ENCODE data around the gene XPR1.

DNA sequence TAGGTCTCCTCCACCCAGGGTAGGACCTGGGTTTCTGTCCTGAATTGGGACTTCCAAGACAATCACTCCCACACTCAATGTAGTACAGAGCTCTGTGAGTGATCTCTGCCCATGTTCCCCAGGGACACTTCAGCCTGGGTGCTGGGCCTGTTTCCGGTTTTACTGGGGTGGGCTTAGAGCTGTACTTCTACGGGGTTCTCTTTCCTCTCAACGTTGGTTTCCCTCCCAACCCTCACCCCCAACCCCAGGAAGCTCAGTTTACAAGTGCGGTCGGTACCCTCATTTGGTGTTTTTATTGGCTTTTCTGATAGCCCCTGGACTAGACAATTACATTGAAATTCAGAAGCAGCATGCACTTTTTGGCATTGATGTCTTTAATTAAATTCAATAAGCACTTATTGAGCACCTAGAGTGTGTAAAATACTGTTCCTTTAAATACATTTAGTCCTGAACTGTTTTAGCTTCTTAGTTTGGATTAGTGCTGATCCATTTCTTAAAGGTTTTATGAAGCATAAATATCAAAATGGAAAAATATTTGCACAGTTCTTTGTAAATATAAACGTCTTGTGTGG lies 542 bp upstream of the XPR1 start:
- TF ChIP-seq, protein P1, sequence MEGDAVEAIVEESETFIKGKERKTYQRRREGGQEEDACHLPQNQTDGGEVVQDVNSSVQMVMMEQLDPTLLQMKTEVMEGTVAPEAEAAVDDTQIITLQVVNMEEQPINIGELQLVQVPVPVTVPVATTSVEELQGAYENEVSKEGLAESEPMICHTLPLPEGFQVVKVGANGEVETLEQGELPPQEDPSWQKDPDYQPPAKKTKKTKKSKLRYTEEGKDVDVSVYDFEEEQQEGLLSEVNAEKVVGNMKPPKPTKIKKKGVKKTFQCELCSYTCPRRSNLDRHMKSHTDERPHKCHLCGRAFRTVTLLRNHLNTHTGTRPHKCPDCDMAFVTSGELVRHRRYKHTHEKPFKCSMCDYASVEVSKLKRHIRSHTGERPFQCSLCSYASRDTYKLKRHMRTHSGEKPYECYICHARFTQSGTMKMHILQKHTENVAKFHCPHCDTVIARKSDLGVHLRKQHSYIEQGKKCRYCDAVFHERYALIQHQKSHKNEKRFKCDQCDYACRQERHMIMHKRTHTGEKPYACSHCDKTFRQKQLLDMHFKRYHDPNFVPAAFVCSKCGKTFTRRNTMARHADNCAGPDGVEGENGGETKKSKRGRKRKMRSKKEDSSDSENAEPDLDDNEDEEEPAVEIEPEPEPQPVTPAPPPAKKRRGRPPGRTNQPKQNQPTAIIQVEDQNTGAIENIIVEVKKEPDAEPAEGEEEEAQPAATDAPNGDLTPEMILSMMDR (IDR thresholded peaks at IDR 0.05; ENCODE audit: control extremely low read depth in 1 of 3, insufficient read depth in 1 of 3, low read depth in 1 of 3, low read length in 3 of 3) = no peak
- TF ChIP-seq MAFK (IDR thresholded peaks at IDR 0.05; ENCODE audit: low read depth, low read length) (no peak), GABPA (IDR thresholded peaks at IDR 0.05; ENCODE audit: borderline replicate concordance, insufficient read depth, low read length) (no peak), POLR2A (IDR thresholded peaks at IDR 0.05; ENCODE audit: control extremely low read depth in 1 of 2, low read depth in 2 of 2, low read length in 2 of 2) (no peak), JUN (IDR thresholded peaks at IDR 0.05; ENCODE audit: low read depth, low read length) (no peak), CEBPB (IDR thresholded peaks at IDR 0.05; ENCODE audit: low read depth, low read length) (no peak), BRCA1 (IDR thresholded peaks at IDR 0.05; ENCODE audit: low read depth, low read length) (no peak), TBP (IDR thresholded peaks at IDR 0.05; ENCODE audit: low read depth, low read length) (no peak), EZH2 (IDR thresholded peaks at IDR 0.05; ENCODE audit: low read depth, low read length, severe bottlenecking) (no peak), EP300 (IDR thresholded peaks at IDR 0.05; ENCODE audit: borderline replicate concordance in 1 of 2, low read depth in 2 of 2, low read length in 2 of 2) (no peak)
- TF ChIP-seq, protein P2, sequence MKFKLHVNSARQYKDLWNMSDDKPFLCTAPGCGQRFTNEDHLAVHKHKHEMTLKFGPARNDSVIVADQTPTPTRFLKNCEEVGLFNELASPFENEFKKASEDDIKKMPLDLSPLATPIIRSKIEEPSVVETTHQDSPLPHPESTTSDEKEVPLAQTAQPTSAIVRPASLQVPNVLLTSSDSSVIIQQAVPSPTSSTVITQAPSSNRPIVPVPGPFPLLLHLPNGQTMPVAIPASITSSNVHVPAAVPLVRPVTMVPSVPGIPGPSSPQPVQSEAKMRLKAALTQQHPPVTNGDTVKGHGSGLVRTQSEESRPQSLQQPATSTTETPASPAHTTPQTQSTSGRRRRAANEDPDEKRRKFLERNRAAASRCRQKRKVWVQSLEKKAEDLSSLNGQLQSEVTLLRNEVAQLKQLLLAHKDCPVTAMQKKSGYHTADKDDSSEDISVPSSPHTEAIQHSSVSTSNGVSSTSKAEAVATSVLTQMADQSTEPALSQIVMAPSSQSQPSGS (IDR thresholded peaks at IDR 0.05; ENCODE audit: low read length) = no peak
- TF ChIP-seq, protein P3, sequence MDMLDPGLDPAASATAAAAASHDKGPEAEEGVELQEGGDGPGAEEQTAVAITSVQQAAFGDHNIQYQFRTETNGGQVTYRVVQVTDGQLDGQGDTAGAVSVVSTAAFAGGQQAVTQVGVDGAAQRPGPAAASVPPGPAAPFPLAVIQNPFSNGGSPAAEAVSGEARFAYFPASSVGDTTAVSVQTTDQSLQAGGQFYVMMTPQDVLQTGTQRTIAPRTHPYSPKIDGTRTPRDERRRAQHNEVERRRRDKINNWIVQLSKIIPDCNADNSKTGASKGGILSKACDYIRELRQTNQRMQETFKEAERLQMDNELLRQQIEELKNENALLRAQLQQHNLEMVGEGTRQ (IDR thresholded peaks at IDR 0.05; ENCODE audit: low read length) = no peak

All from H1 (cell line).